Measurements from ENCODE around the gene CUTA.
"Not testable (repeated sequence)": the region's sequence is repeated elsewhere in the genome, so short reads cannot be mapped to it uniquely, and the experiment has no call there.

Gene CUTA

DNA sequence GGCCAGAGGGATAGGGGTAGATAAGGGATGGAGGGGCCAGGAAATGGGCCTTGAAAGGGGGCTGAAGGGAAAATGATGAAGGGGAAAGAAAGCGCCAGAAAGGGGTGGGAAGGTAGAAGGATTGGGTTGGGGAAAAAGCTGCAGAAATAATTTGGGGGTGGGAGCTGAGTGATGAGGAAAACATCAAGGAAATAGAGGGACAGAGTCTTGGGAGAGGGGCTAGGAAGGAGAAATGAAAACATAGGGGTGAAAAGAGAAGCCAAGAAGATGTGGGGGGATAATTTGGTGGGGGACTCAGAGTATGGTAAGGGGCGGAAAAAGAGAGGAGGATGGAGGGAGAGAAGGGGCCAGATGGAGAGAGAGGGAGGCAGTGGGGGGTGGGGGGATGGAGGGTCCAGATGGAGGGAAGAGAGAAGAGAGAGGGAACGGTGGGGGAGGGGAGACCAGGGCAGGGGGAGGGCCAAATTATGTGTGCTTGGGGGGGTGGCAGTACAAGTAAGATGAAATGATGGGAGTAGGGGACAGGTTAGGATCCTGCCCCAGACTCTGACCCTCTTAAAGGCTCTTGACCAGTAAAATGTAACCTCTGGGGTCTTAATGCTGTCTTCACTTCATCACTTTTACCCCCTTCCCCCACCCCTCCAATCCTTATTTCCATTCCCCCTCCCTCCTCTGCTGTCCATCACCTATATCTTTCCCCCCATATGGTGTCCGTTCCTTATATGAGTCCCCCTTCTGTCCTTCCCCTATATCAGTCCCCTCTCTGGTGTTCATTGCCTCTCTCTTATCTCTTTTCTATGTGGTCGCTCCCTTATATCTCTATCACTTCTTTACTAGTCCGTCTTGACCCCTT, 2.8 kb upstream of the CUTA start:
- no peak for DNase-seq

DNA sequence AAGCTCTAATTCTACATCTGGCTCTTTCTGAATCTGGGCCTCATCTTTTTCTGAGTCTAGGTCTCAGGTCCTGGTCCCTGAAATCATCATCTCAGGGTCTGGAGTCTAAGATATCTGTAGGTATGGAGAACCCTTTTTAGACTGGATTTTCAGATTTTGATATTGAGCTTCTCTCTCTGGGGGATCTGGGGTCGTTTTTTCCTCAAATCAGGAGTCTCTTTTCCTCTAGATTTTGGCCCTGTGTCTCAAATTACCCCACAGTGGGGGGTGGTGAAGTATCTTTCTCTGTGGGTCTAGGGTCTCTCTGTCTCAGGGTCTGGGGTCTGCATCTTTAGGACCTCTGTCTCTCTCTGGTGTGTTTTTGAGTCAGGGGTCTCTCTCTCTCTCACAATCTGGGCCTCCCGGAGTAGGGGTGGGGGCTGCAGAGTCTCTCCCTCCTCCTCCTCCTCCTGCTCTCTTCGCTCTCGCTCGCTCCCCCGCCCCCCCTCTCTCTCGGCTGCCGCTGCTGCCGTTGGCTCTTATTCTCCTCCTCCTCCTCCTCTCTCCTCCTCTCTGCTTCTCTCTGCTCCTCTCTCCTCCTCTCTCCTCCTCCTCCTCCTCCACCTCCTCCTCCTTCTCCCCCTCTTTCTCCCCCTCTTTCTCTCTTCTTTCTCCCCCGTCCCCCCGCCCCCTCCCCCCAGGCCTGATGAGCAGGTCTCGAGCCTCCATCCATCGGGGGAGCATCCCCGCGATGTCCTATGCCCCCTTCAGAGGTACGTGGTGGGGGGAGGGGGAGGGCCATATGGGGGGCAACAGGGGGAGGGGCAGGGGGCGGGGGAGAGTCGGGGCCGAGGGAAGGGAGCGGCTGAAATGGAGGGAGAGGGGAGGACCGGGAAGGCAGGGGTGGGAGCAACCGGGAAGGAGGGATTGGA, 1.9 kb upstream of the CUTA start, which contains the start of gene SYNGAP1:
SYNGAP1 (plus strand) TSS at position 486 of the 911 bp plus-strand sequence; CDS start at position 686, 200 bp downstream.
- no peak for DNase-seq

DNA sequence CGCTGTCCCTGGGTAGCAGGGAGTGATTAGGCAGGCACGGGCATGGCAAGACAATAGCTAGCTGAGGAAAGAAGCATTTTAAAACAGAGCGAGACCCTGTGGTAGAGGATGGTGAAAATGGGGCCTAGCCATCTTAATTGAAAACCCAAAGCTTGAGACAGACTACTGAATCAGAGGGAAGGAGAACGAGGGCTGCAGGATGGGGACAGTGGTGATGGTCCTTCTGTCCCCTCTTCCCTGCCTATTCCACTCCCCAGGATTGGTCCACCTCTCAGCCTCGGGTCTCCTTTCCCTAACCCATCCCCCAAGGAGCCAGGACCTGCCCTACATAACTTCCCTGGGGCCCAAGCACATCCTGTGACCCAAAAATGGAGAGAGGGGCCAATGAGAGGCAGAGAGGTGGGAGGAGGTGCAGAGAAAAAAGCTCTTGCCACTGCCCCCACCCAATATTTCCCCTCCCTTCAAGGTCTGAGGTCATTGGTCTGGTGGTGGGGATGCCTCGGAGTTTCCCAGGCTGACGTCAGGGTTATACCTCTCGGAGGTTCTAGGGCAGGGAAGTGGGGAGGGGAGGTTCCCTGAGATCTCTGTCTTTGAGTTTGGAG, 884 bp upstream of the CUTA start:
- DNase-seq, result no peak

GRCh38 chr6:33417128-33417902, 592 bp downstream of the CUTA start:
- no peak for DNase-seq

DNA sequence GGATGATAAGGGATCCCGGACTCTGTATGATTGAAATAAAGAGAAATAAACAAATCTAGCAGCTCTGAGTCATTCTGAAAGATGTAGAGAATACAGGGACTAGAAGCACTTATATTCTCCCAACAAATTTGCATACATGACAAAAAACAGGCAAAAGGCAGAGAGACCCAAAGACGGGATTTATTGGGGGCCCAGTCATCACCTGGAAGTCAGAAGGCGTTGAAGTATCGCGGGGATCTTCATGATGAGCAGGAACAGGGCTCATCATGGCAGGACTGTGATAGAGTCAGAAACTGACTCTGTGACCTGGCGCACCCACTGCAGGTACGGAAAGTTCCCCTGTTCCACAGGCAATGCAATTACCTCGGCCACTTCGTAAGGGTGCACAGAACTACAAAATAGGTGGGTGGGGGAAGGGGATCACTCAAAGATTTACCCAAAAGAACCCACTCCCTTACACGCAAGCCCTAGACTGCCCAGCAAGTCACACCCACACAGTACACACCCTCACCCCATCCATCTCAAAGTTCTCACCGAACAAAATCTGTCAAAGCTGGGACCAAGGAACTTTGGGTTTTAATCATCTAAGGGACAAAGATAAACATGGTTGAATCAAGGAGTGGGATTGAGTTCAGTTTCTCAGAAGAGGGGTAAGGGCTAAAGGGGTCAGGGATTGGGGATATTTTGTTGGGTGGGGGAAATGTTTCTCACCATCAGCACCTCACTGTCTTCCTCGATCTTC, 1.4 kb downstream of the CUTA start:
- no peak for DNase-seq

- DNase-seq, result no peak
These were observed 2.1 kb downstream of the CUTA start for GRCh38 chr6:33415831-33416230.

DNA sequence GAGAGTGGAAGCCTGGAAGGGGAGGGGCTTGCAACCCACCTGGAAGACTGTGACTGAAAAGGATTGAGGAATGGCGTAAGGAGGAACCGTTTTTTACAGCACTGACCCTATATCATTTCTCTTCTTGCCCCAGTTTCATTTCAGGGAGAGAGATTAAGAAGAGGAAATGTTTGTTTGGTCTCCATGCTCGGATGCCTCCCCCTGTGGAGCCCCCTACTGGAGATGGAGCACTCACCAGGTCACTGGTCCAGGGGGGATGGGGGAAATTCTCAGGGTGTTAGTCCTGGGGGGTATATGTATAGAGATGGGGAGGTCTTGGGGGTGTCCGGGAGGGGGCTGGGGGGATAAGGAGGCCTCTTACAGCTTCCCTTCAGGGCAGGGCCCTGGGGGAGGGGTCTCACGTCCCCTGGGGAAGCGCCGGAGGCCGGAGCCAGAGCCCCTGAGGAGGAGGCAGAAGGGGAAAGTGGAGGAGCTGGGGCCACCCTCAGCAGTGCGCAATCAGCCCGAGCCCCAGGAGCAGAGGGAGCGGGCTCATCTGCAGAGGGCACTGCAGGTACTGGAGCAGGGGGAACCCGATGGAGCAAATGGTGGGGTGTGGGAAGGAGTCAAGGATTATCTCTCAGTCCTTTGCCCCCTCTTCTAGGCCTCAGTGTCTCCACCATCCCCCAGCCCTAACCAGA, 3.2 kb downstream of the CUTA start:
- DNase-seq, result no peak

DNA sequence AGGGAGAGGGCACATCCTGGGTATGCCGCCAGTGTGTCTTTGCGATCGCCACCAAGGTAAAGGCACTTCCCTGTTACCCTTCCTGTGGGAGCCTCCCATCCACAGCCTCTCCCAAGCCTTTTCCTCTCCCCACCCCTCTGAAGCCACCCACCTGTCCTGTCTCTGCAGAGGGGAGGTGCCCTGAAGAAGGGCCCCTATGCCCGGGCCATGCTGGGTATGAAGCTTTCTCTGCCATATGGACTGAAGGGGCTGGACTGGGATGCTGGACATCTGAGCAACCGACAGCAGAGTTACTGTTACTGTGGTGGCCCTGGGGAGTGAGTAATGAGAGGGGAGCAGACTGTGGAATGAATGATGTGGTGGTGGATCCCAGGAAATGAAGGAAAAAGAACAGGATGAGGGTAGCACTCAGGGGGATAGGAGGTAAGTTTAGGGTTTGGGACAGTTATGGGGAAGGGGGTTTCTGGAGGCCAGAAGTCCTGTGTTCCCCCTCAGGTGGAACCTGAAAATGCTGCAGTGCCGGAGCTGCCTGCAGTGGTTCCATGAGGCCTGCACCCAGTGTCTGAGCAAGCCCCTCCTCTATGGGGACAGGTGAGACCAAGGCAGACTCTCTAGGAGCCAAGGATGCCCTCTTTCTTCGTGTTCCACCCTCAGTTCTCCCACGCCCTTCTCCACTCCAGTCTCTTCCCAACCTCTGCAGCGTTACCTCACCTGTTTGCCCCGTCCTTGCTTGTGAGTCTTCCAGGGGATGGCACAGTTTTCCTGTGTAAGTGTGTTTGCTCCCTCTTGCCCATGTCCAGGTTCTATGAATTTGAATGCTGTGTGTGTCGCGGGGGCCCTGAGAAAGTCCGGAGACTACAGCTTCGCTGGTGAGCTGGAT, 4.4 kb downstream of the CUTA start:
- DNase-seq, result no peak

DNA sequence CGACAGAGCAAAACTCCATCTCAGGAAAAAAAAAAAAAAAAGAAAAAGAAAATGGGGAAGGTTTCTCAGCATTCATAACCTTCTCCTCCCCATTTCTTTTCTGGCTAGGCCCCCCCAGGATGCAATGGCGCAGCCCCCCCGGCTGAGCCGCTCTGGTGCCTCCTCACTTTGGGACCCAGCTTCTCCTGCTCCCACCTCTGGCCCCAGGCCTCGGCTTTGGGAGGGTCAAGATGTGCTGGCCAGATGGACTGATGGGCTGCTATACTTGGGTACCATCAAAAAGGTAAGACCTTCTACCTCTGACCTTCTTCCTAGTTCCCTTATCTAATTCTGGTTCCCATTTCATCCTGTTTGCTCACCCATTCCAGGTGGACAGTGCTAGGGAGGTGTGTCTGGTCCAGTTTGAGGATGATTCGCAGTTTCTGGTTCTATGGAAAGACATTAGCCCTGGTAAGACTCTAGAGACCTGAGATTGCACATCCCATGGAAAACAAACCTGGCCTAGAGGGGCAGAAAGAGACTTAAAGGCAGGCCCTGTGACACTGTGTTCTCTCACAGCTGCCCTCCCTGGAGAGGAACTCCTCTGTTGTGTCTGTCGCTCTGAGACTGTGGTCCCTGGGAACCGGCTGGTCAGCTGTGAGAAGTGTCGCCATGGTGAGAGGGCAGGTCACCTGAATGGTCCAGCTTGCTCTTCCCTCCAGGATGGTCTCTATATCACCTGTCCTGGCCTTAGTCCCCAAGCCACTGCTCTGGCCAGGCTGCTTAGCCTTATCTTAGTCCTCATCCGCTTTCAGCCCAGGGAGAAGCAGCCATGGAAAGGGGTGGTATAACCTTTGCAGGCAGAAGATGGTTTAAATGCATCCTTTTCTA, 5.5 kb downstream of the CUTA start:
- DNase-seq, result no peak

GRCh38 chr6:33411632-33412005, 6.3 kb downstream of the CUTA start:
- no peak for DNase-seq

DNA sequence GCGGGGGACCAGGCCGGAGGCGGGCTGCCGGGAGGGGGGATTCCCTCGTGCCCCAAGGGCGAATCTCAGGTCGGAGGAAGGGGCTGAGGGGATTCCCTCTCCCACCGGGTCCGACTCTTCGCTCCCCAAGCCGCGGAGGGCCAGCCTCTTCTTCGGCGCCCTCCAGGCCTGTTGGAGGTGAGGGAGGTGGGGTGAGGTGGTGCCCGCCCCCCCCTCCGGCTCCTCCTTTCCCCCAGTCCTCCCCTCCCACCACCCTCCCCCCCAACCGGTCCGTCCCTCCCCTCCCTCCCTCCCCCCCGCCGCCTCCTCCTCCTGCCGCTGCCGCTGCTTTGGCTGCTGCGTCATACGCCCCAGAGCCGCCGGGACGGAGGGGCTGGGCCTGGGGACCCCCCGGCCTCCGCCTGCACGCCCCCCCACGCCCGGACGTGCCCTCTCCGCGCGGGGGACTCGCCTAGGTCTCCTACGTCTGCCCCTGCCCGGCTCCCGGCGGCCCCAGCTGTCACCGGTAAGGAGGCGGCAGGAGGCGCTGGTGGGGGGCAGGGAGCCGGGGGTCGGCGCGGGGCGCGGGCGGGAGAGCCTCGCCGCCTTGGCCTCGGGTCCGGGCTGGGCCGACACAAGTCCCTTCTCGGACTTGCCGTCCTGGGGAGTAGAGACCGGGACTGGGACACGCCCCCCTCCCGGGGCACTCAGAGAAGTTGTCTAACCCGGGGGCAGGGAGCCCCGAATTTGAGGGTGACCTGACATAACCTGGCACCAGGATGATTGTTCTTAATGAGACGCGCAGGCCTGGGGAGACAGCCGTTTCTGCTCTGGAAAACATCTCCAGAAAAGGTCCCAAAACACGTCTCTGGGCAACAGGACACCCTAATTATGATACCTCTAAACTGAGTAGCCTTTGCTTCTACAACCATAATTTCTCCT, 6.9 kb downstream of the CUTA start, which contains the start of gene PHF1:
PHF1 (plus strand) TSS at position 304 of the 921 bp plus-strand sequence. CDS start 1,250 bp downstream, outside the sequence.
- peak; percentile 73 to 91 for DNase-seq

- peak; percentile 91 to 93 for DNase-seq
These were observed 7.7 kb downstream of the CUTA start for GRCh38 chr6:33410050-33410710.

DNA sequence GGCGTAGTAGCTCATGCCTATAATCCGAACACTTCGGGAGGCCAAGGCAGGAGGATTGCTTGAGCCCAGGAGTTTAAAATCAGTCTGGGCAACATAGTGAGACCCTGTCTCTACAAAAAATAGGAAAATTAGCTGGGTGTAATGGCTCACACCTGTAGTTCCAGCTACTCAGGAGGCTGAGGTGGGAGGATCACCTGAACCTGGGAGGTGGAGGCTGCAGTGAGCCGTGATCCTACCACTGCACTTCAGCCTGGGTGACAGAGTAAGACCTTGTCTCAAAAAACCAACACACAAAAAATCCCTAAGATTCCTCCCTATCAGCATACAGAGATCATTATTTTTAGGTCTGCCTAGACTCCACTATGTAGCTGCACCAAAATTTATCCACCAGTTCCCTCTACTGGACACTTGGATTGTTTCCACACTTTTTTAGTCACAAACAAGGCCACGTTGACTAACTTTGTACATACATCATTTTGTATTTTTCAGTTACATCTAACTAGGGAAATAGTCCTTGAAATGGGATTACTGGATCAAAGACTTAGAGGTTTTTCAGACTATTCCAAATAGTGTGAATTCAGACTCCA, 10.7 kb downstream of the CUTA start:
- DNase-seq, result no peak

DNA sequence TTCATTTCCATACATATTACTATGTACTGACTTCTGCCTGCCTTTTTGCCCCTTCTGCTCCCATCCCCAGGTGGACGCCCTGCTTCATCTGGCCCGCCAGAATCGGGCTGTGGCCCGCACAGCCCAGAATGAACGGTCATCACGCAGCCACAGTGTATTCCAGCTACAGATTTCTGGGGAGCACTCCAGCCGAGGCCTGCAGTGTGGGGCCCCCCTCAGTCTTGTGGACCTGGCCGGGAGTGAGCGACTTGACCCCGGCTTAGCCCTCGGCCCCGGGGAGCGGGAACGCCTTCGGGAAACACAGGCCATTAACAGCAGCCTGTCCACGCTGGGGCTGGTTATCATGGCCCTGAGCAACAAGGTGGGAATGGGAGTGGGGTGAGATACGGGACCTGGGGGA, 11.8 kb downstream of the CUTA start:
- DNase-seq, result no peak

DNA sequence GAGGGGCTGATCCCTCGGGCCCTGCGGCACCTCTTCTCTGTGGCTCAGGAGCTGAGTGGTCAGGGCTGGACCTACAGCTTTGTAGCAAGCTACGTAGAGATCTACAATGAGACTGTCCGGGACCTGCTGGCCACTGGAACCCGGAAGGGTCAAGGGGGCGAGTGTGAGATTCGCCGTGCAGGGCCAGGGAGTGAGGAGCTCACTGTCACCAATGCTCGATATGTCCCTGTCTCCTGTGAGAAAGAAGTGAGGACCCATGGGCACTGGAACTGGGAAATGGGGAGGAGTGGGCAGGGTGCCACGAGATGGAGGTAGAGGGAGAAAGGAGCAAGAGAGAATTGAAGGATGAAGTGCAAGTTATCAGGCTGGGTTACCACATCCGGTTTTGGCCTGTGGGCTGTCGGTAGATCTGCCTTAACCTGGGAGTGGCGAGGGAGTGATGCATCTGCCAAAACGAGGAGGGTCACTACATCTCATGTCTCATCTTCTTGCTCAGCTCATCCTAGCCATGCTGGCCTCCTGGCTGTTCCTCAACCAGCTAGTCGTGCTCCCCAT, 12.4 kb downstream of the CUTA start:
- DNase-seq, result no peak

GRCh38 chr6:33404884-33405283, 13.0 kb downstream of the CUTA start:
- DNase-seq, result no peak

DNA sequence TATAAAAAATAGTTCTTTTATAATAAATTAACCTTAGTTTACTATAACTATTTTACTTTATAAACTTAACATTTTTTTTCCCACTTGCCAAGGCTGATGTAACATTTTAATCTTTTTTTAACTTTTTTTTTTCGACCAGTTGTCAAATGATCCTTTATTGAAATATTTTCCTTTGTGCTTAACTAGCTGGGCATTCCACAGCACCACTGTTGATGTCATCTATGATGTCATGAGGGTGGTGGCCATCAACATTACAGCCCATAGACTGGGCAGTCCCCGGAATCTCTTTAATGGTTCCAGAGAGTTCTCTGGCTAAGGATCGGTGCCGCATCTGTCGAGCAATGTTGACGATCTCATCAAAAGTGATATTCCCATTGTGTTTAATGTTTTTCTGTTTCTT, 18.0 kb downstream of the CUTA start:
- DNase-seq, result not testable (repeated sequence)

All from NCI-H187 (cell line).